HEK293 (cell line): ENCODE results near the gene LDHAL6B.

ENCODE experiments used
- ZNF184 ChIP-seq: fragments of 450-650 bp; IDR thresholded peaks from 2 replicates; pipeline ENCODE4 v1.5.1; 2018; ENCODE audit warnings: missing biosample characterization, mild to moderate bottlenecking, missing genetic modification characterization
- ZNF302 ChIP-seq: fragments of 450-650 bp; formaldehyde crosslinking; IDR thresholded peaks from 2 replicates; pipeline ENCODE4 v1.5.1; 2016; ENCODE audit warnings: missing biosample characterization, missing genetic modification characterization, low read depth
- TF ChIP-seq, protein P1 (sequence below): fragments of 450-650 bp; formaldehyde crosslinking; IDR thresholded peaks from 2 replicates; pipeline ENCODE4 v1.5.1; 2016; ENCODE audit warnings: missing biosample characterization, missing genetic modification characterization

DNA sequence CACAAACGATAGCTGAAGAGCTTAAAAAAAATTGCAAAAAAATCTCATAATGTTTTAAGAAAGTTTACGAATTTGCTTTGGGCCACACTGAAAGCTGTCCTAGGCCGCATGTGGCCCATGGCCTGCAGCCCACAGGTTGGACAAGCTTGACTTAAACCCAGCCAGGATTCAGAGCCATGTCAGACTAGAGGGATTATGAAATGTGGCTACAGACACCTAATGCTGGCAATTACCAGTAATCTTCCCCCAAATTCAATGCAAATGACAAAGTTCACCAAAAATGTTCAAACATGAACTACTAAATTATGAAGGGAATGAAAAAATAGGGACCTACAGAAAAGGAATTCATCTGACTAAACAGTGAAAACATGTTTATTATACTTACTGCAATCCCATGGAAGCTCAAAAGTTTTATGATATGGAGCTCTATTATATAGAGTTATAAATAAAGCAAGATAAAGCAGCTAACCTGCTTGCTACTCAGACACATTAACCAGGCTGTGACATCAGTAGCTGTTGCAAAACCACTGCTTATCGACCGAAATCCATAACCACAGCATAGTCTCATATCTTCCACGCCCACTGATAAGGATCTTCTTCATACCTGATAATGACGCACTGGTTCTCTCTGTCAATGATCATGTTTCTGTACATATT lies 49.2 kb downstream of the LDHAL6B start:
- TF ChIP-seq ZNF302 (tag by site-specific recombination): no peak
- TF ChIP-seq, protein P1, sequence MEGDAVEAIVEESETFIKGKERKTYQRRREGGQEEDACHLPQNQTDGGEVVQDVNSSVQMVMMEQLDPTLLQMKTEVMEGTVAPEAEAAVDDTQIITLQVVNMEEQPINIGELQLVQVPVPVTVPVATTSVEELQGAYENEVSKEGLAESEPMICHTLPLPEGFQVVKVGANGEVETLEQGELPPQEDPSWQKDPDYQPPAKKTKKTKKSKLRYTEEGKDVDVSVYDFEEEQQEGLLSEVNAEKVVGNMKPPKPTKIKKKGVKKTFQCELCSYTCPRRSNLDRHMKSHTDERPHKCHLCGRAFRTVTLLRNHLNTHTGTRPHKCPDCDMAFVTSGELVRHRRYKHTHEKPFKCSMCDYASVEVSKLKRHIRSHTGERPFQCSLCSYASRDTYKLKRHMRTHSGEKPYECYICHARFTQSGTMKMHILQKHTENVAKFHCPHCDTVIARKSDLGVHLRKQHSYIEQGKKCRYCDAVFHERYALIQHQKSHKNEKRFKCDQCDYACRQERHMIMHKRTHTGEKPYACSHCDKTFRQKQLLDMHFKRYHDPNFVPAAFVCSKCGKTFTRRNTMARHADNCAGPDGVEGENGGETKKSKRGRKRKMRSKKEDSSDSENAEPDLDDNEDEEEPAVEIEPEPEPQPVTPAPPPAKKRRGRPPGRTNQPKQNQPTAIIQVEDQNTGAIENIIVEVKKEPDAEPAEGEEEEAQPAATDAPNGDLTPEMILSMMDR: no peak
- TF ChIP-seq ZNF184: no peak
